ENCODE measurements around the gene SCN8A.

SCN8A gene

DNA sequence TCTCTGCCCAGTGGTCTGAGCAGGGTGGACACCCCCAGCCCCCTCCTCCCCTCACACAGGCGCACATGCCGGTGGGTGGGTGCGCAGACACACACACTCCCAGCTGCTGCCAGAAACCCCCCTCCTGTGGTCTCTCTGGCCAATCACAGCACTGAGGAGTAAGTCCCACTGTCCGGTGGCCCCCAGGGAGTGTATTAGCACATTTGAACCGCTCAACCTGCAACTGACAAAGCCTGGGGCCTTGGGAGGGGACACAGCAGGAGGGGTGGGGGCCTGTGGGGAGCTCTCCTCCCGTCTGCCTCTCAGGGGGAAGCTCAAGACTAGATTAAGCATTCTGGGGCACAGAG is 245.8 kb downstream of the SCN8A start:
- Histone ChIP-seq H3K9ac (no peak overlapping the region), H2AFZ (ENCODE audit: low read depth) (no peak overlapping the region), H3K27ac (no peak overlapping the region), H3K79me2 (ENCODE audit: insufficient read depth, low read depth) (no peaks in the 10 kb centered on the region), H3K4me3 (IDR thresholded peaks at IDR 0.05; ENCODE audit: insufficient read depth, low read depth, low read length) (no peak overlapping the region), H4K20me1 (ENCODE audit: insufficient read depth) (no peaks in the 10 kb centered on the region), H3K4me1 (ENCODE audit: low read depth, poor library complexity, severe bottlenecking) (peaks cover 12% of the 10 kb centered on the region), H3K36me3 (ENCODE audit: insufficient read depth) (no peaks in the 10 kb centered on the region), H3K4me2 (no peak overlapping the region), H3K27me3 (ENCODE audit: insufficient read depth, low read depth) (peaks cover 89% of the 10 kb centered on the region)
- TF ChIP-seq, protein P1, sequence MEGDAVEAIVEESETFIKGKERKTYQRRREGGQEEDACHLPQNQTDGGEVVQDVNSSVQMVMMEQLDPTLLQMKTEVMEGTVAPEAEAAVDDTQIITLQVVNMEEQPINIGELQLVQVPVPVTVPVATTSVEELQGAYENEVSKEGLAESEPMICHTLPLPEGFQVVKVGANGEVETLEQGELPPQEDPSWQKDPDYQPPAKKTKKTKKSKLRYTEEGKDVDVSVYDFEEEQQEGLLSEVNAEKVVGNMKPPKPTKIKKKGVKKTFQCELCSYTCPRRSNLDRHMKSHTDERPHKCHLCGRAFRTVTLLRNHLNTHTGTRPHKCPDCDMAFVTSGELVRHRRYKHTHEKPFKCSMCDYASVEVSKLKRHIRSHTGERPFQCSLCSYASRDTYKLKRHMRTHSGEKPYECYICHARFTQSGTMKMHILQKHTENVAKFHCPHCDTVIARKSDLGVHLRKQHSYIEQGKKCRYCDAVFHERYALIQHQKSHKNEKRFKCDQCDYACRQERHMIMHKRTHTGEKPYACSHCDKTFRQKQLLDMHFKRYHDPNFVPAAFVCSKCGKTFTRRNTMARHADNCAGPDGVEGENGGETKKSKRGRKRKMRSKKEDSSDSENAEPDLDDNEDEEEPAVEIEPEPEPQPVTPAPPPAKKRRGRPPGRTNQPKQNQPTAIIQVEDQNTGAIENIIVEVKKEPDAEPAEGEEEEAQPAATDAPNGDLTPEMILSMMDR (conservative IDR thresholded peaks at IDR 0.05; ENCODE audit: low read depth, low read length) = no peak

DNA sequence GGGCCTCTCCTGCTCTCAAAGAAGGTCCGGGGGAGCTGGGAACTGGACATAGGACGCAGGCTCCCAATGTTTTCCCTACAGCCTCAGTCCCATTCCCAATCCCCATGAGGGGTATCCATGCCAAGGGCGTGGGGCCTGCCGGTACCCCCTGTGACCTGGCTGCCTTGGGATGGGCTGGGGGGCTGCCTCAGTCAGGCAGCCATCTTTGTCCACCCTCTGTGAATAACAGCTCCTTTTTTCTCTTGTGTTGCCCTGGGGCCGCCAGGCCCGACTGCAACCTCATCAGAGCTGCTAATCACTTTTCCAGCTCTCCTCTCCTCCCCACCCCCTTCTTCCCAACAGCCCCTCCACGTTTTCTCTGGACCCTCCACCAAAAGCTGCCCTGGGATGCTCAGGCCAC is 246.3 kb downstream of the SCN8A start:
- Histone ChIP-seq H3K27me3 (ENCODE audit: insufficient read depth, low read depth) (peaks cover 89% of the 10 kb centered on the region), H3K27ac (no peak overlapping the region), H3K79me2 (ENCODE audit: insufficient read depth, low read depth) (no peaks in the 10 kb centered on the region), H3K9ac (no peak overlapping the region), H3K4me1 (ENCODE audit: low read depth, poor library complexity, severe bottlenecking) (peaks cover 12% of the 10 kb centered on the region), H4K20me1 (ENCODE audit: insufficient read depth) (no peaks in the 10 kb centered on the region), H3K36me3 (ENCODE audit: insufficient read depth) (no peaks in the 10 kb centered on the region), H3K4me3 (IDR thresholded peaks at IDR 0.05; ENCODE audit: insufficient read depth, low read depth, low read length) (no peak overlapping the region), H2AFZ (ENCODE audit: low read depth) (no peak overlapping the region), H3K4me2 (no peak overlapping the region)
- TF ChIP-seq, protein P1 (conservative IDR thresholded peaks at IDR 0.05; ENCODE audit: low read depth, low read length) = no peak

DNA sequence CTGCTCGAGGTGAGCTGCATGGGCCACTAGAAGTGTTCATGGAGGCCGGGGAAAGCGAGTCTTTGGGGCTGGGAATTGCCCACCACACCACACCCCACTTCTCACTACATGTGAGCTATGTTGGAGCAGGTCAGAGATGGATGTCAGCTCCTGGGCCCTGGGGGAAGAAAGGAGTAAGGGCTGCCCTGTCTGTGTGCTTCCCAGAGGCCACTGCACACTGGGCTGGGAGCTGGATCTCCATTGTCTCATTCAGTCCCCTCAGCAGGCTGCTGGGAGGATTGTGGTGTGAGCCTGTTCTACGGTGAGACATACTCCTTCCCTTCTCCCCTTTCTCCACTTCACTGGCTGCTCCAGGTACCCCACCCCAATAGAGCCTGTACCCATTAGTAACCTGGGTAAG is 247.0 kb downstream of the SCN8A start:
- no peak overlapping the region for H3K4me3 ChIP-seq (IDR thresholded peaks at IDR 0.05; ENCODE audit: insufficient read depth, low read depth, low read length)
- H4K20me1 ChIP-seq (ENCODE audit: insufficient read depth) = no peaks in the 10 kb centered on the region
- peaks cover 91% of the 10 kb centered on the region for H3K27me3 ChIP-seq (ENCODE audit: insufficient read depth, low read depth)
- H3K9ac ChIP-seq = no peak overlapping the region
- TF ChIP-seq, protein P1 (conservative IDR thresholded peaks at IDR 0.05; ENCODE audit: low read depth, low read length) = no peak
- H3K4me2 ChIP-seq = no peak overlapping the region
- no peaks in the 10 kb centered on the region for H3K79me2 ChIP-seq (ENCODE audit: insufficient read depth, low read depth)
- no peak overlapping the region for H2AFZ ChIP-seq (ENCODE audit: low read depth)
- peaks cover 6% of the 10 kb centered on the region for H3K4me1 ChIP-seq (ENCODE audit: low read depth, poor library complexity, severe bottlenecking)
- no peaks in the 10 kb centered on the region for H3K36me3 ChIP-seq (ENCODE audit: insufficient read depth)
- H3K27ac ChIP-seq = no peak overlapping the region

DNA sequence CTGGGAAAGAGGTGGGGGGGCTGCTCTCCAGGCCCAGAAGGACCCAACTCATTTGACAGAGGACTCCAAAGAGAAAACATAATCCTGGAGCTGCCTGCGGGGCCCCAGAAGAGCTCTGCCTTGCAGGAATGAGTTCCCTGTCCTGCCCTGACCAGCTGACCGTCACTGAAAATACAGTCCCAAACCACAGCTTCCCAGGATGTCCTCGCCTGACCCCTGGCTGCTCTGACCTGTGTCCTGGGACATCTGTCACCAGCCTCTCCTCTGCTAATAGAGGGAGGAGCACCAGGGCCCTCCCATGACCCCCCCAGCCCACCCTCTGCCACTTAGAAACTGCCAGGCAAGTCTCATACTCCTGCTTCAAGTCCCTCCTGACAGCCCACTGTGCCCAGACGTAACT is 247.7 kb downstream of the SCN8A start:
- H2AFZ ChIP-seq (ENCODE audit: low read depth) = no peak overlapping the region
- H3K27me3 ChIP-seq (ENCODE audit: insufficient read depth, low read depth) = peaks cover 92% of the 10 kb centered on the region
- H3K4me1 ChIP-seq (ENCODE audit: low read depth, poor library complexity, severe bottlenecking) = no peaks in the 10 kb centered on the region
- TF ChIP-seq, protein P1 (conservative IDR thresholded peaks at IDR 0.05; ENCODE audit: low read depth, low read length) = no peak
- no peak overlapping the region for H3K27ac ChIP-seq
- no peak overlapping the region for H3K4me3 ChIP-seq (IDR thresholded peaks at IDR 0.05; ENCODE audit: insufficient read depth, low read depth, low read length)
- H3K9ac ChIP-seq = no peak overlapping the region
- H3K36me3 ChIP-seq (ENCODE audit: insufficient read depth) = no peaks in the 10 kb centered on the region
- no peaks in the 10 kb centered on the region for H3K79me2 ChIP-seq (ENCODE audit: insufficient read depth, low read depth)
- H4K20me1 ChIP-seq (ENCODE audit: insufficient read depth) = no peaks in the 10 kb centered on the region
- H3K4me2 ChIP-seq = no peak overlapping the region
